ENCODE results near the gene GCLM. TPM values are rescaled to one million over a fixed set of nuclear protein-coding genes. Genes with fewer than 3 reads are reported as not detected.

GCLM gene
- total and polyA plus RNA-seq, 2 of the 4 experiments (the other 2 are of a cell fraction) = 15.5 to 20.1 TPM

DNA sequence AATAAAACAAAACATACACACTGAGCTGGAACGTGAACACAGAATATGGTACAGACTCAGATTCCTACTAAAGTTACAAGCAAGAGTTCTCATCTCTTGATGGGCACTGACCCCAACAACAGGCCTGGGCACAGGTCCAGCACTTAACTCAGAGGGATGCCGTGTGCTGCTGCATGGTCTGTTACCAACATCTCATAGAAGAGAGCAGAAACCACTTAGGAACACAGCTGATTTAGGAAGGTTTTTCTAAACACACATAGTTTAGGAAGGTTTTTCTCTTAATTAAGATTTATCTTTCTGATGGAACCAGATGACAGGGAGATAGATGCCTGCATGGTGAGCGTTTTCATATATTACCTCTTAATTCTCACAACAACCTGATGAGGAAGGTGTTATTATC lies 1.5 kb downstream of the GCLM start:
- H2AFZ ChIP-seq (replicated peaks; ENCODE audit: low read length, poor library complexity) = no peak overlapping the region
- no peak overlapping the region for H4K91ac ChIP-seq (ENCODE audit: insufficient read depth, low read depth, low read length)
- peak overlapping the region; percentile 97; the same call in 1 of the 2 replicates for H3K23ac ChIP-seq (ENCODE audit: low read depth, low read length)
- ATAC-seq (ENCODE audit: low read depth) = no peak
- H3K9me1 ChIP-seq (ENCODE audit: insufficient read depth, low read length) = peaks cover 3% of the 10 kb centered on the region; the same call in 1 of the 2 replicates
- peak overlapping the region; percentile 21; the same call in 1 of the 2 replicates for H3K18ac ChIP-seq (ENCODE audit: low read depth, low read length)
- peak overlapping the region; percentile 34 for H2BK5ac ChIP-seq (ENCODE audit: low read depth, low read length, poor library complexity, severe bottlenecking)
- no peaks in the 10 kb centered on the region for H3K9me3 ChIP-seq (ENCODE audit: control insufficient read depth, insufficient read depth, low read length)
- WGBS, 2 experiments (ENCODE audit: extremely low coverage in 2 of 2, insufficient read length in 1 of 2) = no CpG with 5 or more reads among the region's 3 CpGs
- H2AK5ac ChIP-seq (ENCODE audit: low read depth, low read length) = no peak overlapping the region; the same call in 1 of the 2 replicates
- H4K8ac ChIP-seq (ENCODE audit: low read depth in 2 of 2, low read length in 2 of 2) = no peak overlapping the region
- peak overlapping the region; percentile 96 for H3K4me2 ChIP-seq (ENCODE audit: low read depth, low read length)
- no peak overlapping the region for H4K5ac ChIP-seq (ENCODE audit: low read depth, low read length)
- H3K9ac ChIP-seq (ENCODE audit: low read depth, low read length) = peak overlapping the region; percentile 44
- H2BK120ac ChIP-seq (ENCODE audit: low read depth, low read length) = no peak overlapping the region
- no peak overlapping the region for H2BK15ac ChIP-seq (ENCODE audit: low read depth, low read length)
- peaks cover 3 to 51% of the 10 kb centered on the region in 2 experiments; a peak in 2 of 4 replicates for H3K79me1 ChIP-seq (ENCODE audit: low read depth in 1 of 2, low read length in 2 of 2)
- peaks cover 47% of the 10 kb centered on the region; the same call in 1 of the 2 replicates for H4K20me1 ChIP-seq (ENCODE audit: insufficient read depth, low read length)
- no TSS peak for BruUV-seq (replicated peaks)
- H3K27ac ChIP-seq (ENCODE audit: insufficient read depth, low read length) = peak overlapping the region; percentile 4; the same call in 1 of the 2 replicates
- H2AK9ac ChIP-seq (replicated peaks; ENCODE audit: low read depth, low read length, poor library complexity) = no peak overlapping the region
- dilution Hi-C loops (cut with HindIII; ENCODE audit: low sequenced_read_pairs, unreplicated experiment) (no loop called here), in situ Hi-C loops (cut with MboI; ENCODE audit: low sequenced_read_pairs) (no loop called here), intact Hi-C loops (cut with micrococcal nuclease) (loop anchor here (2.0 to 10.0 kb wide), 3 partner anchors 327 to 897 kb away; partner anchors contain the start of gene ARHGAP29)
- TF ChIP-seq CHD1 (IDR thresholded peaks at IDR 0.05; ENCODE audit: low read depth, low read length) = no peak
- no peak for TF ChIP-seq RAD21 (IDR thresholded peaks at IDR 0.05; ENCODE audit: low read length)
- ChIA-PET CTCF (interaction anchor here (0.7 kb wide), 1 partner anchor 54 kb away, joined by 3 read pairs; no protein-coding TSS in a partner anchor), POLR2A (ENCODE audit: unreplicated experiment) (no interaction called here)
- no peaks in the 10 kb centered on the region for H3K27me3 ChIP-seq (ENCODE audit: control insufficient read depth, insufficient read depth, low read length)
- H3K56ac ChIP-seq (ENCODE audit: extremely low read depth, insufficient read depth, low read length) = no peak overlapping the region
- H2BK20ac ChIP-seq (ENCODE audit: low read depth, low read length) = no peak overlapping the region
- peak overlapping the region; percentile 12; the same call in 1 of the 2 replicates for H3K14ac ChIP-seq (replicated peaks; ENCODE audit: low read depth, low read length)
- H3K4ac ChIP-seq (ENCODE audit: low read depth, low read length) = 0 out of 2 replicates have a peak overlapping the region, but pooled peaks have one; percentile 27
- peak overlapping the region; percentile 74 for H3K4me3 ChIP-seq (ENCODE audit: insufficient read depth, low read depth, low read length)
- no peaks in the 10 kb centered on the region for H3K36me3 ChIP-seq (ENCODE audit: control insufficient read depth, insufficient read depth, low read length)
- H3K4me1 ChIP-seq (ENCODE audit: control insufficient read depth, insufficient read depth, low read length) = peaks cover 4% of the 10 kb centered on the region
- DNase-seq = peak; percentile 54
